GM21619 (cell line): ENCODE measurements around the gene CYLD.

Source experiments
- ATAC-seq: cut with Tn5 transposase; IDR thresholded peaks from one replicate; pipeline ENCODE4 v1.9.1; 2021; ENCODE audit not compliant: unreplicated experiment

The CYLD gene

DNA sequence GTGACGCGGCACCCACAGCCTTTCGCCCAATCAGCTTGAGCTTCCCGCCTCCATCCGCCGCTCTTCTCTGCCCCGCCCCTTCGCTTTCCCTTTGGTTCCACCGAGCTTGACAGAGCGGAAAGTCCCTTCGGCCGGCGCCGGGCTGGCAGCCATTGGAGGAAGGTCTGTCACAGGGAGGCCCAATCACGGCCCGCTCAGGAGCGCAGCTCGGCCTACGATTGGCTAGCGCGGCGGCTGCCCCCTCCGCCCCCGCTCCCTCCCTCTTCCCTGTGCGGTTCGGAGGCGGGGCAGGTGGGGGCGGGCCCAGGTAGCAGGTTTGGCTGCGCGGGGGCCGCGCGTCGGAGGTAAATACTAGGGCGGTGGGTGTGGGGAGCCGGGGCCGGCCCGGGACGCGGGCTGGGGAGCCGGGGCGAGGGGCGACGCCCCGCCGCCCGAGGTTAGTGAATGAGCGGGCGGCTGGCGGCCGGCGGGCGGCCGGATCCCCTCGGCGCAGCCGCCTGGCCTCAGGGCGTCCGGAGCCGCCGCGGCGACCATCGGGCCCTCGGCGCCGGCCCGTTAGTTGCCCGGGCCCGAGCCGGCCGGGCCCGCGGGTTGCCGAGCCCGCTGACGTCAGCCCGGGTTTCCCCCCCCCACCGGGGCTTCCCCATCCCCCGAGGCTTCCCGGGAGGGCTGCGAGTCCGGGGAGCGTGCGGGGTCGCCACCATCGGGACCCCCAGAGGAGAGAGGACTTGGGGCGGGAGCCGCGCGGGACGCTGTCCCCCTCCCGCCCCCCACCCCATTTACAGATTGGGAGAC is at the start of gene CYLD:
Gene CYLD (plus strand): TSS at position 306 of the 795 bp plus-strand sequence. CDS start 7,613 bp downstream, outside the sequence.
- ATAC-seq = peak; percentile 90

GRCh38 chr16:50692644-50692998 is 49.3 kb upstream of the CYLD start:
- ATAC-seq = no peak

DNA sequence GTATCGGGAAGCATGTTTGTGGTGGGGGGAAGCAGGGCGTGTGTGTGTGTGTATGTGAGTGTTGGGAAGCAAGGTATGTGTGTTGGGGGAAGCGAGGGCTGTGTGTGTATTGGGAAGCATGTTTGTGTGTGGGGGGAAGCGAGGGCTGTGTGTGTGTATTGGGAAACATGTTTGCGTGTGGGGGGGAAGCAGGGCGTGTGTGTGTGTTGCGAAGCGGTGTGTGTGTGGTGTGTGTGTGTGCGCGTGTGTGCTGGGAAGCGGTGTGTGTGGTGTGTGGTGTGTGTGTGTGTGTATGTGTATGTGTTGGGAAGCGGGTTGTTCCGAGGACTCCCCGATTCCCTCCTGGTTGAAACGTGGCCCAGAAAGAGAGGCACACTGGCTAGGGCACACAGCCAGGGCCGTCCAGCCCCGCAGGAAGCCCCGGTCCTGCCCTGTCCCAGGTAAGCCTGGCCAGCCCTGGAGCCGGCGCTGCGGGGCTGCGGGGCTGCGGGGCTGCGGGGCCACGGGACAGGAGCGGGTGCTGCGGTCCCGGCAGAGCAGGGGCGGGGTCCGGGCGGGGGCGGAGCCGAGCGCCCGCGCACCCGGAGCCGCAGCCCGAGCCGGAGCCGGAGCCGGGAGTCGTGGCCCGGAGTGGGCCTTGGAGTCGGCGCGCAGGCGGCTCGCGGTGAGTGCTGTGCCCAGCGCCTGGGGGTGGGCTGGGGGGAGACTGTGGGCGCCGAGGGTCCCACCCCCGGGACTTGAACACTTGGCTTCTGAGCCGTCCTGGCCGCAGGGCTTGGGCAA is 48.7 kb upstream of the CYLD start, which contains the start of gene NOD2:
Gene NOD2 (plus strand): TSS at position 608 of the 783 bp plus-strand sequence. CDS start 5,890 bp downstream, outside the sequence.
- no peak for ATAC-seq

GRCh38 chr16:50694206-50694605 is 47.7 kb upstream of the CYLD start:
- ATAC-seq = no peak

- no peak for ATAC-seq
These were observed 46.6 kb upstream of the CYLD start for GRCh38 chr16:50695017-50696000.

DNA sequence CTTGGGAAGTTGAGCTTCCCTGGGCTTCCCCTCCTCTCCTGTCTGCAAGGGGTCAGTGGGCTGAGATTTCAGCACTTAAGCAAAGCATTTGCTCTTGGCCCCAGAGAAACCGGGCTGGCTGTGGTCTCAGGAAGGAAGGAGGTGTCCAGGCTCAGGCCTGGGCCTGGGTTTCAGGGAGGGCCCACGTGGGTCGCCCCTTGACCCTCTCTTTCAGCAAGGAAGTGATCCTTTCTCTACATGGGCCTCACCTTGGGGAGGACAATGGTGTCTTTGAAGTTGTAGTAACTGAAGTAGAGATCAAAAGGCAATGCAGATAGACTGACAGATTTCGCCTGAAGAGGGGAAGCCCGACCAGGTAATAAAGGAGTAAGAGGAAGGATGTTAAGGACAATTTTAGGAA is 45.8 kb upstream of the CYLD start:
- peak; percentile 26 for ATAC-seq

DNA sequence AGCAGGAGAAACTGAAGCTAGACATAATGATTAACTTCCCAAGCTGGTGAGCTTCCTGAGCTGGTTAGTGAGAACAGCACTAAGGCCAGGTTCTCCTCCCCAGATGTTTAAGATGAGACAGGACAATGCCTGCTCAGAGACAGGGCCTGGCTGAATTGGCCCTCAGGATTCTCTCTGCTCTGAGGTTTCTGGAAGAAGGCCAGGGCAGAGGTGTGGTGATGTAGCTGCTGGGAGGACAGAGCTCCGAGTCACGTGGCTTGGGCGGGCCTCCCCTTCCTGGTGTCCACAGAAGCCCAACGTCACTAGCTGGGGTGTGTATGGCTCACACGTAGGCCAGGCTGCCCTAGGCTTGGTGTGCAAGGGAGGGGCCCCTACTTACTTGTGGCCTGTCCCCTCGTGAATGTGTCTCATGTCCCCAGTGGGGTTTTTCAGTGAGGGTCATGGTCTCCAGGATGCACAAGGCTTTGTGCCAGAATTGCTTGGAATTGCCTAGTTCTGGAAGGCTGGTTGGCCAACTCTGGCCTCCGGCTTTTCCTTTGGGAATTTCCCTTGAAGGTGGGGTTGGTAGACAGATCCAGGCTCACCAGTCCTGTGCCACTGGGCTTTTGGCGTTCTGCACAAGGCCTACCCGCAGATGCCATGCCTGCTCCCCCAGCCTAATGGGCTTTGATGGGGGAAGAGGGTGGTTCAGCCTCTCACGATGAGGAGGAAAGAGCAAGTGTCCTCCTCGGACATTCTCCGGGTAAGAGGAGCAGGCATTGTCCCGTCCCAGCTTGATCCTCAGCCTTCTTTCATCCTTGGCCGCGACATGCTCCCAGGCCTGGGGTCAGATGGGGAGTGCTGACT is 45.1 kb upstream of the CYLD start:
- peak; percentile 51 for ATAC-seq

GRCh38 chr16:50697421-50697715 is 44.5 kb upstream of the CYLD start:
- ATAC-seq = no peak

DNA sequence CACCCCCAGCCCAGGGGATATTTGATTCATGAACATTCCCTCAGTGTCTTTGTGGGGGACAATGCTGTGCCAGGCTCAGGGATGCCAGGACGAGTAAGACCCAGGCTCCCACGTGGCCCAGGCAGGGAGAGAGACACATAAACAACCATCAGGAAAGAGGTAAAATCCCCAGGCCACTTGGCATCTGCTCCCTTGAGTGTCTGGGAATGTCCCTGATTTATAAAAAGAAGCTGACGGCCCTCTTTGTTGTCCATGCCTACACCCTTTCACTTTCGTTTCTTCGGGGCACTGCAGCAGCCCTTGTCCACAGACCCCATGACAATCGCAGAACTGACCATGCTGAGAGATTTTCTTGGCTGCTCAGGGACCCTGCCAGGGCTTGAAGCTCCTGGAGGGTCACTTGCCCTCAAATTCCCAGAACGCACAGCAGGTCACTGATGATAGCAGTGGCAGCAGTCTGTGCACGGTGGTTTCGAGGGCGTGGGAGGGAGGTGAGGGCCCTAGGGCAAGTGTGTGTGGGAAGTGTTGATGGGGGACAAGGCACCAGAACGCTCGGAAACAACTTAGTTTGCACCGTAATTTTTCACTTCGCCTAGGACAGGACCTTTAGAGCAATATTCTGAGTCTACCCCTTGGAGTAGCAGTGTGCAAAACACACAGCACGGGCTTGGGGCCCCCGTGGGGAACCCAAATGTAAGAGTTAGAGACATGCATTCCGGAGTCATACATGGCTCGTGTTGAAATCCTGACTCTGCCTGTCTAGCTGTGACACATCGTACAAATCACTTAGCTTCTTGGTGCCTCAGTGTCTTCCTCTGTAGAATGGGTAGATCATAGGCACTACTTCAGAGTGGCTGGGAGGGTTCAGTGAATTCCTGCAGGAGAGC is 43.8 kb upstream of the CYLD start:
- ATAC-seq = peak; percentile 43

DNA sequence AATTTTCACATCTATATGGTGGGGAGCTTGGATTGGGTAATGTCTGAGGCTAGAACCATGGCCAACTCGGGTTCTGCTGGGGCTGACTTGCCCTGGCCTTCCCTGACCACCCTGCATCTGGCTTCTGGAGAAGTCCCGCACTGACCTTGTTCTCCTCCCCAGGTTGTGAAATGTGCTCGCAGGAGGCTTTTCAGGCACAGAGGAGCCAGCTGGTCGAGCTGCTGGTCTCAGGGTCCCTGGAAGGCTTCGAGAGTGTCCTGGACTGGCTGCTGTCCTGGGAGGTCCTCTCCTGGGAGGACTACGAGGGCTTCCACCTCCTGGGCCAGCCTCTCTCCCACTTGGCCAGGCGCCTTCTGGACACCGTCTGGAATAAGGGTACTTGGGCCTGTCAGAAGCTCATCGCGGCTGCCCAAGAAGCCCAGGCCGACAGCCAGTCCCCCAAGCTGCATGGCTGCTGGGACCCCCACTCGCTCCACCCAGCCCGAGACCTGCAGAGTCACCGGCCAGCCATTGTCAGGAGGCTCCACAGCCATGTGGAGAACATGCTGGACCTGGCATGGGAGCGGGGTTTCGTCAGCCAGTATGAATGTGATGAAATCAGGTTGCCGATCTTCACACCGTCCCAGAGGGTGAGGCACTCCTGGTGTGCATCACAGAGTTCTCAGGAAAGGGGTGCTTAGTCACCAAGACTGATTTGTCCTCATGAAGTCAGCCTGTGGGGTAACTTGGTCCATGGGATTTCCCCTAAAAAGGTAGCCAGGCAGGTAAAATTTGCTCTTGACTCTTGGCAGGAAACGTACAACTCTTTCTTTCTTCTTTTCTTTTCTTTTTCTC is 42.3 kb upstream of the CYLD start:
- no peak for ATAC-seq

DNA sequence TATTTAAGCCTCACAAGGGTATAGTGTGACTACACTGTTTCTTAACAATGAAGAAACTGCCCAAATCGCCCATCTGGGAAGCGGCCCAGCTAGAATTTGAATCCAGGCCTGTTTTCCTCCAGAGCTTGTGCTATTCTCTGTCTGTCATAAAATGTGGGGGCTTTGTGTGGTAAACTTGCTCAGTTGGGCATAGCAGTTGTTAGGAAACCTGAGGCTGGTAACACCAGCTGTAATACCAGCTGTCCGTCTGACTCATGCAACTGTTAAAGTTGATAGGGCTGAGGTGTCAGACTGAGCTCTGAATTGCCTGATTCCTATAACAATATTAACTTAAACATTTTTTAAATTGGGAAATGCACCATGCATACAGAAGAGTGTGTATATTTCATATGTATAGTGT is 39.2 kb upstream of the CYLD start:
- ATAC-seq = no peak

DNA sequence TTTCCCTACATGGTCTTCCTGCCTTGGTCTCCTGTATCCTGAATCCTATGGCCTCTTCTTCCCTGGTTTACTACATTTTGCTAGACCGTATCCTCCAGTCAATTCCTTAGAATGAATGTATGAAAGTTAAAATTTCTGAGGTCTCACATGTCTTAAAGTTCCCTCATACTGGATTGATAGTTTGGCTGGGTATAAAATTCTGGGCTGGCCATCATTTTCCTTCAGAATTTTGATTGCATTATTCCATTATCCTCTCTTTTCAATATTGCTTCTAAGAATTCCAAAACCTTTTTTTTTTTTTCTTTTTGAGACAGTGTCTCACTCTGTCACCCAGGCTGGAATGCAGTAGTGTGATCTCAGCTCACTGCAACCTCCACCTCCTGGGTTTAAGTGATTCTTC is 37.6 kb upstream of the CYLD start:
- no peak for ATAC-seq

DNA sequence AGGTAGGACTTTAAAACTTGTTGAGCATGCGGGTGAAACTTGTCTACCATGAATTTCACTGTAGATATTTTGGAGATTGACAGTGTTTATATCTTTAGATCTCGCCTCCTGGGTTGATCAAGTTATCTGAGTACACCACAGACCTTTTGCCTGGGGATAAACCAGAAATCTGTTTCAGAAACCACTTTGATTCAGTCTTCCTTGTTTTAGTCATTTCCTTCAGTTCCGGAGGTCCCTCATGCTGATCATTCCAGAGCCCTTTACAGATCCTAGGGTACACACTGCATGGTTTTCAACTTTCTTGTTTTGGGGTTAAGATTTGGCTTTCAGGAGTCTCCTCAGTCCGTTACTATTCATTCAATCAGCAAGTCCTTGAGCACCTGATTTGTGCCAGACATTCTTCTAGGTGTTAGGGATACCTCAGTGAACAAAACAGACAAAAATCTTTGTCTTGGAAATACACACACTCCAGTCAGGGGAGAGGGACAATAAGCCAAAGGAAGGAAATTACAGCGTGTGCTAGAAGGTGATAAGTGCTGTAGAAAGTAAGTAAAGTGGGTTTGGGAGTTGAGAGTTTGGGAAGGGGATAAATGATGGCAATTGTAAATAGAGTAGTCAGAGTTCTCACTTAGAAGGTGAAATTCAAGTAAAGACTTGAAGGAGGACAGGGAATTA is 36.3 kb upstream of the CYLD start:
- ATAC-seq = no peak

GRCh38 chr16:50706250-50706649 is 35.6 kb upstream of the CYLD start:
- ATAC-seq = no peak

DNA sequence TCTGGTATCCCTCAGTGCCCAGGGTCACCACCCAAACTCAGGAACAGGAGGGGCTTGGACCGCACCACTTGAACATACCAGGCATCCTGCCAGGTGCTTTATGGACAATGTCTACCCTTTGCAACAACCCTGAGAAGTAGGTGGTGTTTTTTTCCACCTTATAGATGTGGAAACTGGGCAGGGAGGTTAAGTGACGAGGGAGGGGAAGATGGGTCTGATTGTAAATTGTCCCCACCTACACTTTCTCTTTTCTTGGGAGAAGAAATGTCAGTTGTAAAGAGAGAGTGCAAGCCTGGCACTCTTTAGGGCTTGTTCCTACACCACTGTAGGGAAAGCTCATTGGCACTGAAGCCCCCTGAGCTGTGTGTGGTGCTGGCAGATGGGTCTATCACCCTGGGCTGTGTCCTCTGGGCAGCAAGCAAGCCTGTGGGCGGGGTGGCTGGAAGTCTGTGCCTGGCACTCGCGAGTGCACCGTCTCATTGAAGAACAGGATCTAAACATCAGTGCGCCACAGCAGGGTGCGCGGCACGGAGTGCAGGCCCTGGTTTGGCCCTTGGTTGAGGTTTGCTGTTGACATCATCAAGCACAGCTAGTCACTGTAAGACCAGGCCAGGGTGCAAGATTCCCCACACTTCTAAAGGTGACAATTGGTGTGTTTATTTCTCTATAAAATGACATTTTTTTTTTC is 33.4 kb upstream of the CYLD start:
- no peak for ATAC-seq

DNA sequence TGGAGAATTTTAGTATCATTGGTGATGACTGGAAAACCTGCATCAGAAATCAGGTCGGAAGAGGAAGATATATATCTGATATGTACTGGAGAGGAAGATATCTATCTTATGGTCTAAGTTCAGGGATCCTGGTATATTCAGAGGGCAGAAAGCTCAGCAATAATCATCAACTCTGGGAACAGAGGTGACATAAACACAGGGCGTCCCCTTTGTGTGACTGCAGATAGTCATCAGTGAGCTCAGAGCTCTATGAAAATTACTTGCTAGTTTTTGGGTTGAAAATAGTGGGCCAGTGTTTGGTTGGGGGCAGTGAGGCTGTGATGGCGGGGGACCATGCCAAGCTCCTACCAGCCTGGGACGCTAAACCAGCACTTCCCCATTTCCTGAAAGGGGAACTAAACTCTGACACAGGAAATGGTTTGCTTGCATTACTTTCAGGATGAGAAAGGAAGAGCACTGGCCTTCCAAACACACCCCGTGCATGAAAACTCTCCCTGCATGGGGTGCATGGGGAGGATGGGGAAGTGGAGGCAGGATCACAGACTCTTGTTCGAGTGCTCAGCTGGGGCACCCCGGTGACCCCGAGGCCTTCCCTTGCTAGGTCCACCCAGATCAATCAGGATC is 32.7 kb upstream of the CYLD start:
- ATAC-seq = no peak

GRCh38 chr16:50709980-50710379 is 31.9 kb upstream of the CYLD start:
- no peak for ATAC-seq
